Lower leg skin (tissue), 4 donors: ENCODE measurements around the gene SRPK3. TPM values are rescaled to one million over a fixed set of nuclear protein-coding genes. Genes with fewer than 3 reads are reported as not detected.

ENCODE experiments used
- DNase-seq, 2 donors: peaks; one replicate each; pipeline ENCODE4 v3.0.0-alpha.2; 2019; ENCODE audit warnings: low spot score in 2 of 2
- H3K4me3 ChIP-seq: fragments of 200-600 bp; sonication (generic); 2 replicates; pipeline ENCODE4 v1.5.1; 2017; ENCODE audit warnings: mild to moderate bottlenecking, low read depth; ENCODE audit not compliant: poor library complexity, severe bottlenecking
- CTCF ChIP-seq, 3 donors: fragments of 450-650 bp; IDR thresholded peaks; one replicate each; pipeline ENCODE4 v1.5.1; 2016; ENCODE audit warnings: antibody characterized with exemption in 3 of 3, mild to moderate bottlenecking in 3 of 3, moderate library complexity in 2 of 3
- POLR2A ChIP-seq, 2 donors: fragments of 450-650 bp; IDR thresholded peaks; one replicate each; pipeline ENCODE4 v1.6.1; 2016 to 2017; ENCODE audit warnings: antibody characterized with exemption in 2 of 2, mild to moderate bottlenecking in 1 of 2, moderate library complexity in 1 of 2
- WGBS, 2 donors: methylation state at CpG; one replicate each; pipeline ENCODE4 v1.1.5; 2018; 5-methylcytosine and 5-hydroxymethylcytosine counted together
- intact Hi-C: fragments of 100-400 bp; cut with DNase I; formaldehyde crosslinking; loops from one replicate; pipeline ENCODE4 v1.15.0; 2023; ENCODE audit warnings: low total_unique reads
- total RNA-seq, 4 donors: library from RNA; depleted of rRNA; stranded (reverse); fragments of >200 nt; gene quantifications; one replicate each; pipeline ENCODE4 v1.1.0, GENCODE V29; 2016

Gene SRPK3
- total RNA-seq, 4 donors from 2014 or later = 0.30 to 0.79 (median 0.36) TPM; not detected in 1

- TF ChIP-seq CTCF (IDR thresholded peaks at IDR 0.05) = no peak
- TF ChIP-seq POLR2A (IDR thresholded peaks at IDR 0.05) = no peak
- DNase-seq = no peak
- WGBS, 2 donors = 72 to 86% methylated on average over 5 to 21 of the region's 21 CpGs
- no peak overlapping the region for H3K4me3 ChIP-seq
- intact Hi-C loops = loop anchor here (5.0 kb wide), 1 partner anchor 1890 kb away; no protein-coding TSS in a partner anchor
Observed at GRCh38 chrX:153772316-153773217, 8.3 kb upstream of the SRPK3 start.

GRCh38 chrX:153773218-153773611, 7.6 kb upstream of the SRPK3 start:
- 88% methylated on average over 10 of the region's 23 CpGs; no CpG with 5 or more reads in 1 of the 2 donors for WGBS, 2 donors
- no peak overlapping the region for H3K4me3 ChIP-seq
- DNase-seq = no peak
- intact Hi-C loops = loop anchor here (5.0 kb wide), 1 partner anchor 1891 kb away; no protein-coding TSS in a partner anchor
- TF ChIP-seq CTCF (IDR thresholded peaks at IDR 0.05) = no peak
- no peak for TF ChIP-seq POLR2A (IDR thresholded peaks at IDR 0.05)

- TF ChIP-seq POLR2A (IDR thresholded peaks at IDR 0.05) (no peak), CTCF (IDR thresholded peaks at IDR 0.05) (no peak)
- intact Hi-C loops = loop anchor here (5.0 kb wide), 1 partner anchor 1892 kb away; no protein-coding TSS in a partner anchor
- no peak overlapping the region for H3K4me3 ChIP-seq
- 88 to 94% methylated on average over 10 to 45 of the region's 48 CpGs for WGBS, 2 donors
- DNase-seq = no peak
Observed at GRCh38 chrX:153773741-153774575, 6.9 kb upstream of the SRPK3 start.

- intact Hi-C loops = loop anchor here (5.0 kb wide), 1 partner anchor 1892 kb away; no protein-coding TSS in a partner anchor
- H3K4me3 ChIP-seq = no peak overlapping the region
- TF ChIP-seq CTCF (IDR thresholded peaks at IDR 0.05) = no peak
- TF ChIP-seq POLR2A (IDR thresholded peaks at IDR 0.05) = no peak
- no peak for DNase-seq
- 91 to 100% methylated on average over 1 to 34 of the region's 37 CpGs for WGBS, 2 donors
Observed at GRCh38 chrX:153774576-153775292, 6.1 kb upstream of the SRPK3 start.
